ENCODE data around the gene PRKAR2B. TPM values are rescaled to one million over a fixed set of nuclear protein-coding genes. Genes with fewer than 3 reads are reported as not detected.

PRKAR2B gene
- total RNA-seq (2014; rRNA removed; shearing (Covaris generic)) = 9.5 and 13.1 TPM in 2 replicates

- DNase-seq (ENCODE audit: low spot score) = peak; percentile 56
These were observed at the start of gene PRKAR2B for GRCh38 chr7:107044347-107045194. TSS of gene PRKAR2B (plus strand) at chr7:107044705. CDS start at chr7:107044908, 203 bp downstream.

GRCh38 chr7:106994833-106995232 is 49.7 kb upstream of the PRKAR2B start:
- DNase-seq (ENCODE audit: low spot score) = no peak

GRCh38 chr7:106997487-106998271 is 46.8 kb upstream of the PRKAR2B start:
- no peak for DNase-seq (ENCODE audit: low spot score)

GRCh38 chr7:106999023-106999422 is 45.5 kb upstream of the PRKAR2B start:
- DNase-seq (ENCODE audit: low spot score) = no peak

GRCh38 chr7:107001490-107001889 is 43.0 kb upstream of the PRKAR2B start:
- no peak for DNase-seq (ENCODE audit: low spot score)

GRCh38 chr7:107002126-107002525 is 42.4 kb upstream of the PRKAR2B start:
- DNase-seq (ENCODE audit: low spot score) = no peak

GRCh38 chr7:107002529-107002998 is 41.9 kb upstream of the PRKAR2B start:
- DNase-seq (ENCODE audit: low spot score) = no peak

GRCh38 chr7:107007007-107007891 is 37.3 kb upstream of the PRKAR2B start:
- DNase-seq (ENCODE audit: low spot score) = no peak

GRCh38 chr7:107007892-107008287 is 36.6 kb upstream of the PRKAR2B start:
- no peak for DNase-seq (ENCODE audit: low spot score)

GRCh38 chr7:107009846-107010203 is 34.7 kb upstream of the PRKAR2B start:
- DNase-seq (ENCODE audit: low spot score) = no peak

GRCh38 chr7:107012691-107013090 is 31.8 kb upstream of the PRKAR2B start:
- DNase-seq (ENCODE audit: low spot score) = no peak

GRCh38 chr7:107014387-107015023 is 30.0 kb upstream of the PRKAR2B start:
- no peak for DNase-seq (ENCODE audit: low spot score)

- no peak for DNase-seq (ENCODE audit: low spot score)
These were observed 28.2 kb upstream of the PRKAR2B start for GRCh38 chr7:107016312-107016711.

- DNase-seq (ENCODE audit: low spot score) = no peak
These were observed 26.4 kb upstream of the PRKAR2B start for GRCh38 chr7:107017965-107018719.

GRCh38 chr7:107020400-107020799 is 24.1 kb upstream of the PRKAR2B start:
- DNase-seq (ENCODE audit: low spot score) = no peak

GRCh38 chr7:107021600-107021999 is 22.9 kb upstream of the PRKAR2B start:
- DNase-seq (ENCODE audit: low spot score) = no peak

GRCh38 chr7:107023522-107024151 is 20.9 kb upstream of the PRKAR2B start:
- no peak for DNase-seq (ENCODE audit: low spot score)

- DNase-seq (ENCODE audit: low spot score) = no peak
These were observed 19.6 kb upstream of the PRKAR2B start for GRCh38 chr7:107024906-107025305.

- peak; percentile 19 for DNase-seq (ENCODE audit: low spot score)
These were observed 18.9 kb upstream of the PRKAR2B start for GRCh38 chr7:107025449-107026103.
